SK-MEL-5 (cell line): ENCODE measurements around the gene XPNPEP1. TPM values are rescaled to one million over a fixed set of nuclear protein-coding genes. Genes with fewer than 3 reads are reported as not detected.

Source experiments
- DNase-seq: peaks from one replicate; pipeline ENCODE4 v3.0.0-alpha.2; 2016; ENCODE audit warnings: low read depth, low spot score
- in situ Hi-C: cut with HindIII; loops from 2 replicates; pipeline ENCODE4 v1.10.0; 2016; ENCODE audit warnings: low sequenced_read_pairs, high pct_unique_total_duplicates, low pct_unique_long_range_greater_than_20kb
- total RNA-seq: library from RNA; depleted of rRNA; stranded (reverse); fragments of >200 nt; shearing (Covaris generic); gene quantifications from 2 replicates; pipeline ENCODE4 v1.2.3, GENCODE V29; 2014

The XPNPEP1 gene
- total RNA-seq, 1 experiment from 2014 or later, result 156 TPM

DNA sequence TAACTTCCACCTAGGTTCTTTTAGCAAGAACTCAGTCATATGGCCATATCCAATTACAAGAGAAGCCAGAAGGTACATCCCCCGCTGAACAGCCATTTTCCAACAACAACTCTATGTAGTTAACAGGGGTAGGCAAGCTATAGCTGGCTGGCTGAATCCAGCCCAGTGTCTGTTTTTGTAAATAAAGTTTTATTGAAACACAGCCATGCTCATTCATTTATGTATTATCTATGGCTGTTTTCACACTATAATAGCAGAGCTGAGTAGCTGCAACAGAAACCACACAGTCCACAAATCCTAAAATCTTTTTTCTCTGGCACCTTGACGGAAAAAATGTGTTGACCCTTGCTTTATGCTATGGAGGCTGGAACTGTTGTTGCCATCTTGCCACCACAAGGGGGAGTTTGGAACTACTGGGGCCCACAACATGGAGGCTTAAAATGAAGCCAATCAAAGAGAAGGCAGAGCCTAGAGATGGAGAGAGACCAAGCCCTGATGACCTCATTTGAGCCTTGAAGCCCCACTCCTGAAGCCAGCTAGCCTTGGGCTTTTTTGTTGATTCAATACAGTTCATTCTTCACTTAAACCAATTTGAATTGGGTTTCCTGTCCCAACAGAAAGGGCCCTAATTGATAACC is 33.3 kb upstream of the XPNPEP1 start:
- in situ Hi-C loops, result loop anchor here (10.0 kb wide), 1 partner anchor 58 kb away; no protein-coding TSS in a partner anchor

DNA sequence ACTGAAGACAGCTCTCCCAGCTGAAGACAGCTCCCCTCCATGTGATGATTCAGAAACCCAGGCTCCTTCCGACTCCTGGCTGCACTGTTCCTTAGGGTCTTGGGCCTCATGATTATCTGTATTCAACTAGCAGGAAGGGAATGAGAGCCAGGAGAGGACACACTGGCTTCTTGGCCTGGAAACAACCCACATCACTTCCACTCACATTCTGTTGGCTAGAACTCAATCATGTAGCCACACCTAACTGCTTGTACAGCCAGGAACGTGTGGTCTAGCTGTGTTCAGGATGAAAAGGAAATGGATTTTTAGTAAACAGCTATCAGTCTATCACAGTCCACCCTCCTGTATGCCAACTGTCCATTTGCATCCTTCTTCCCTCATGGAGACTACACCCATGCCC is 30.5 kb upstream of the XPNPEP1 start:
- DNase-seq, result no peak
- in situ Hi-C loops, result loop anchor here (10.0 kb wide), 1 partner anchor 61 kb away; no protein-coding TSS in a partner anchor

More for the DNA sequence above, 33.3 kb upstream of the XPNPEP1 start:
- peak; percentile 73 for DNase-seq

DNA sequence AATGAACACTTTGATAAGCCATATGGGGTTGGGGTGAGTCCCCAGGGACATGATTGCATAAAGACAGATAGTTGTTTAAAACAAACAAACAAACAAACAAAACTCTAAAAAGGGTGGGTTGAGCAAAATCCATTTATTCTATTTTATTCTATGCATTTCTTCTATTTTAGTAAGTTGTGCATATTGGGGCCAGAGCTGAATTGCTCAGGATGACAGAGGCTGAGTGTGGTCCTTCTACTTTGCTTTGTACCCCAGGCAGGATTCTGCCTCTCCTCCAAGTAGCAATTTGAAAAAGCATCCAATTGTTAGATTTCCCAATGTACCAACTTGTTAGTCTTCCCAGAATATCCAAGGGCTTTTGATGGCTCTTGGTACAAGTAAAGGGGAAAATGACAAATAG is 29.2 kb upstream of the XPNPEP1 start:
- DNase-seq, result no peak
- in situ Hi-C loops, result loop anchor here (10.0 kb wide), 1 partner anchor 62 kb away; no protein-coding TSS in a partner anchor

DNA sequence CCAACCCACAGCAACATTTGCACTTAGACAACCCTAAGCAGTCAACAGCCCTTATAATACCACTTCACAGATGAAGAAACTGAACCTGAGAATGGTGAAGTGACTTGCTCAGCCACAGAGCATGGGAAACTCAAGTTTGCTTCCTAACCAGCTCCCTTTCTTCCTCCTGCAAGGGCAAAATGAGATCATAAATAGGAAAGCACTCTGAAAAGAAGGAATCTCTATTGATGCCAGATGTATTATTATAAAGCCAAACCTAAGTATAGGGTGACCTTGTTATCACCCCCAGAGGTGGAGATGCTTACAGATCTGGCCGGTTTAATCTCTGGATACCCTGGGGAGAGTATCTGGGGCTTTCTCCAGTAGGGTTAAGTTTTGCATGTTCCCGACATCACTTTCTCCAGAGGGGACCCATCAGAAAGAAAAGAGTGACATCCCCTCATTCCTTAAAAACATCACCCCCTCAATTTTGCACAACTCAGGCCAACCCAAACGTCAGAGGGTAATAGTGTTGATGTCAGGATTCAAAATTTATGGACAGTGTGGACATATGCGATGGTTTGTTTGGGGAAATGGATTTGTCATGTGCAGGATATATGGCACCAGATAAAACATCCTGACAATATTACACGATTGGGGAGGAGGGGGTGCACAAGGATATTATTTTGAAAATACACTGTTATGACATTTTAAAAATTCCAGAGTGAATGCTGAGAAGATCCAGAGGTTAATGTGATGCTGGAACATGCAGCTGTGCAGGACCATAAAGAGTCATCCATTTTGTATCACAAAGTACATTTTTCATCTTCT is 24.0 kb upstream of the XPNPEP1 start:
- no peak for DNase-seq
- in situ Hi-C loops, result no loop called here

DNA sequence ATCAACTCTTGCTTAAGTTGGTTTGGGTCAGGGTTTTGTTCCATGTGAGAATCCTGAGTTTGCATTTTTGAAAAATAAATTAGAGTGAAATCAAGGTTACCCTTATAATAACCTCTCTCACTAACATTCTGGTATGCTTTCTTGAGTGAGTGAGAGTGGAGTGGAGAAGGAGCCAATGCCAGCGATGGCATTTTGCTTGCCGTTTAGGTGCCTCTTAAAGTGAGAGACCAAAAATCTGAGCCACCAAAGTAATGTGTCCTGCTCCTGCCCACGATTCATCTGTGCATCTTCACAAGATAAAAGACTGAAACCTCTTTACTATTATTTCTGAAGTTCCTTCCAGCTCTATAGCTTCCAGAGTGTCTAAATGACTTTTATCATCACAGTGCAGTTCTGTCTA is 23.4 kb upstream of the XPNPEP1 start:
- no peak for DNase-seq
- in situ Hi-C loops, result no loop called here

DNA sequence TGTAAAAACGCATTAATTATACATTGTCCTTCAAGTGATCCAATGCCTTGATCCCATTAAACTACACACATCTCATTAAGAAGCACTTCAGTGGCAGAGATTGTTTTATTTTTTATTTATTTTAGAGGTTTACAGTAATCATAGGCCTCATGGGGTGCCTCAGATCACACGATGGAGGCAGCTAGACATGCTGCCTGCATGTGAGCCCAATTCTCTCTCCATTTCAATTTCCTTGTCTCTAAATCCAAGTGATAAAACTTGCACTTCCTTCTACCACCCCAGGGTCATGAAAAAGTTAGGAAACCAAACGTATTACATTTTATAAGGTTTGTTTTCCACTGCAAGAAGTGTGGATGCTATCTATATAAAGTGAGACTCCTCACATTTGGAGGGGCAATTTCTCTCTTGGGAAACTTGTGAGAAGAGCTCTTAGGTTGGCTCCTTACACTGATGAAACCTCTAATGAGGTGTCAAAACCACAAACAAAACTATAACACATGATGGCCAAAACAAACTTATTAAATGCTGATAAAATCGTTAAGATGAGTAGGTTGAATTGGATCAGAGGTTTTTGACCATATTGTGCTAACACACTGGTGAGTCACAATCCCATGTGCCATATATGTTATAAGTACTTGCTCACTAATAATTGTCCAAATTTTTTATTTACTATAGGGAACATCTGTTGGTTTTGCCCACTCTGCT is 22.3 kb upstream of the XPNPEP1 start:
- DNase-seq, result no peak
- in situ Hi-C loops, result no loop called here

DNA sequence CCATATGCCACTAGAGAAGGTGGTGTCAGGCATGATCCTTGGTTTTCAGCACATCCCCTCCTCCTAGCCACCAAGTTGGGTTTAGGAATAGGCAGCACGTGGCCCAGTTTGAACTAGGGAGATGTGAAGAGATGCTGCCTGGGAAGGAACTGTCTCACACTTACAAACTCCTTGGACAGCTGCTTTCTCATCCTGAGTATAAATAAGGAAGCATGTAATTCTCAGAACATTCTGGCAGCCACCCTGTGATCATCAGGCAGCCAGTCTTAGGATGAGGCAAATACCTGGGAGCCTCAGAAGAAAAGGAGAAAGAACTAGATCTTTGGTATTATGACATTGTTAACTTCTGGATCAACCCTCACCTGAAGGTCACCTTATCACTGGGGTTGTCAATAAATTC is 21.3 kb upstream of the XPNPEP1 start:
- in situ Hi-C loops, result no loop called here

DNA sequence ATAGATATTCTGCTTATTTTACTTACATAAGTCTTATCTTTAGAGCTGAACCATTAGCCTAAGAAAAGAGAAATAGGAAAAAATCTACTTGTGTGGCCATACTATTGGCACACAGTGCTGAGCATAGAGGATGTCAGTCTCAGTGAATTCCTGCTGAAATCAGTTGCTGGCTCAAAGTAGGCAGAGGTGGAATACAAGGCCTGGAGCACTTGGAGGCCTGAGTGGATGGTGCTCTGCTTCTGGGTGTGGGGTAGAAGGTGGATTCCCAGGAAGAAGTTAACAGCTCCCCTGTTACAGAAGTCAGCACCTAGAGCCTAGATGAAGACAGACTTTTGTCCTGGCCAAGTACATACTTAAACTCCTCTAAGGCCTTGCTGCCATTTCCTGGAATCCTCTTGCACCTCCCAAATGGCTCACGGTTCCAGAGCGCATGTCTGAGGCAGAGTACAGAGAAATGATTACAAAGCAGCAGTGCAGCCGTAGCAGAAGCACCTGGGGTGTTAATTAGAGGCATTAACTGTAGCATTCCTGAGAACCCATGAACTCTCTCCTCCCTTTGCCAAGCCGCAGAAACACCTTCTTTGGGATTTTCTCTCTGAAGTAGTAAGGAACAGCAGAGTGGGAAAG is 18.0 kb upstream of the XPNPEP1 start:
- in situ Hi-C loops, result no loop called here
- no peak for DNase-seq

More for the DNA sequence above, 21.3 kb upstream of the XPNPEP1 start:
- DNase-seq, result no peak

DNA sequence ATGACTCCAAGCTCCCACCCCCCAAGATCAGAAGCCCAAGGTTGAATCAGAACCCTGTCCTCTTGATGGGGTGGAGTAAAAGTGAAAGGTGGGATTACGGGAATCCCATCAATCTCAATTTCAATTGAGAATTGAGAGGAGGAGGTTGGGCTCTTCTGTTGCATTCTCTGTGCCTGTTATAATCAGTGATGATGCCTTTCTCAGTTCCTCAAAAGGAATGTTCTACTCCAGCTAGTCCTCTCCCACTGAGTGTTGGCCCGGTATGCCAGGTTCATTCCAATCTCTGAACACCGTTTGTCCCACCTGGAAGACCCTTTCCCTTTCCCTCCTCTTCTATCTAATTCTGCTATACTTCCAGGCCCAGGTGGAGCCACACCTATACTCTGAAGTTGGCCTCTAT is 17.2 kb upstream of the XPNPEP1 start:
- in situ Hi-C loops, result no loop called here
- DNase-seq, result no peak

DNA sequence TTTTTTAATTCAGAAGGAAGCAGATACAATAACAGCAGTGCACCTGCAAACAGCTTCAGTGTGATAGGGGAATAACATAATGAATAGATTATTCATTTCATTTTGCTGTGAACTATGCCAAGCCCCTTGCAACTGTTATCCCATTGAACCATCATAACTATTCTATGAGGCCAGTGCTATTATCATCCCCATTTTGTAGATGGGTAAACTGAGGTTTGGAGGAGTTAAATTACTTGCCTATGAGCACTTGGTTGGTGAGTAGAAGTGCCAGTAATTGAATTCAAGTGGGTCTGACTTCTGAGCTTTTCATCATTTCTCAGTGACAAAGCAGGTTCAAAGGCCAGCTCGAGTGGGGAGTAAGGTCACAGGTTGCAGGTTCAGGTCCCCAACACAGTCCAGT is 16.8 kb upstream of the XPNPEP1 start:
- DNase-seq, result no peak
- in situ Hi-C loops, result no loop called here

DNA sequence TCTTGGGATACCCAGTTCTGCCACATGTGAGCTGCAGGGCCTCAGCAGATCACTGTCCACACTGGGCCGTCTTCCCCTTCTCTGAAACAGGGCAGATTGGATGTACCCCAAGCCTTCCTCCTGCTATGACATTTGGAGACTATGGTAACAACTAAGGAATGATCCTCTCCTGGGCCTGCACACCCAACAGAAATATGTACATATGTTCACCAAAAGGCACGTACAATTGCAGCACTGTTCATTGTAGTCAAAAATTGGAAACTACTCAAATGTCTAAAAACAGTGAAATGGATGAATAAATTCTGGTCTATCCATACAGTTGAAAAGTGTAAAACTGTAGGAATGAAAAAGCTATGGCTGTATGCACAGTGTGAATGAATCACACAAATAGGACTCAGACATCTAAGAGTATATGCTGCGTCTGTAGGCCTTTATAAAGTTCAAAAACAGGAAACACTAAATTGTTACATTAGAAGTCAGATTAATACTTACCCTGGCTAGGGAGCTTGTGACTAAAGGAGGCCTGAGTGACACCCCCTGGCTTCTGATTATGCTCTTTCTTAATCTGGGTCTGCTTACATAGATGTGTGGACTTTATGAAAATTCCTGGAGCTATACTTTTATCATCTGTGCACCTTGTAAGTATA is 16.1 kb upstream of the XPNPEP1 start:
- in situ Hi-C loops, result no loop called here
- DNase-seq, result peak; percentile 10

DNA sequence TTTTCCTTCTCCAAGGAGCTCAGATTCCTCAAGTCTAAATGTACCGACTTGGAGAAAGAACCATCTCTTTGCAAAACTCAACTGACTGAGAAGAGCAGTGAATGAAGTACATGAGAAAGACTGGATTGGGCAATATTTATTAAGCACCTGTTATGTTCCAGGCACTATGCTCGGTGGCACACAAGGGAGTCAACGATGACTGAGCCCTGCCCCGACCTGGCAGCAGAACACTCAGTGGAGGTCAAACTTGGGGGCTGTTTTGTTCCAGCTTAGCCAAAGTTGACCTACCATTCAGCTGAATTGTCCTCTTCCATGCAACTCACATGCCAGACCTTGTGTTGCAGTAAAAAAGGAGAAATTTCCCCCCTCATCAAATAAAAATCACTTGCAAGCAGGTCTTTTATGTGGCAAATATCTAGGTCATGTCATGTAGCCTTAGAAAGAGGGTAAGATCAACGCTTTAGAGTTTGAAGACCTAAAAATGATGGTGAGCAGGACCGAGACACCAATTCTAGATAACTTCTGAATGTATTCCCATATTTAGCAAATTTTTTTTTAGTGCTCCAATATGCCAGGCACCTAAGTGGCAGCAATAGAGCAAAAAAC is 14.3 kb upstream of the XPNPEP1 start:
- in situ Hi-C loops, result no loop called here
- no peak for DNase-seq

DNA sequence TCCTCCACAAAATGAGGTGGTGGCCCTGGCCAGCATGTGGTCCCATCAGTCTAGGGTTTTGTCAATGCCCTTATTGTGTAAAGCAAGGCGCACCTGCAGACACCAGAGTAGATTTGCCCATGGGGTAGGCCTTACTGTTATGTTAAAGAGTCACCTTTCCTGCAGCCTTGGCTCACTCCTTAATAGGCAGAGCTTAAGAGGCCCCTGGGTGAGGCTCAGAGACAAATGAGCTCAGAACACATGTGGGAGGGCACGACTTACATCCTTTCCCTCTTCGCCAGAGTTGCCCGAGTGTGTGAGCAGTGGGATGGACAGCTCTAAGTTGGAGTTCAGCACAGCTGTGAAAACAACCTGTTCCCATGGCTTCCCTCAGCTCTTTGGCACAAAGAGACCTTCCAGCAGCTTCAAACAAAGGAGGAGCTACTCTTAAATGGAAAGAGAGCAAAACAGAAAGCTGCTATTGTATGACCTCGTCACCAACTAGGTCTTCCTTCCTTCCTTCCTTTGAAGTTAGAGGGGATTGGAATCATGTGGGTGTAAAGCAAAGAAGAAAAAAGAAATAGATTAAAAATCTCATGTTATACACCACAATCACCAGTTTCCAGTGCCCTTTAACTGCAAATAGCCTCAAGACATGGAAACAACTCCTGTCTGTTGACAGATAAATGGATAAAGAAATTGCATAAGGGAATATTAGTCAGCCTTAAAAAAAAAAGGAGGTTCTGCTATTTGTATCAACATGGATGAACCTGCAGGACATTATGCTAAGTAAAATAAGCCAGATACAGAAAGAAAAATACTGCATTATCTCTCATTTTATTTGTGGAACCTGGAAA is 11.9 kb upstream of the XPNPEP1 start:
- in situ Hi-C loops, result no loop called here

DNA sequence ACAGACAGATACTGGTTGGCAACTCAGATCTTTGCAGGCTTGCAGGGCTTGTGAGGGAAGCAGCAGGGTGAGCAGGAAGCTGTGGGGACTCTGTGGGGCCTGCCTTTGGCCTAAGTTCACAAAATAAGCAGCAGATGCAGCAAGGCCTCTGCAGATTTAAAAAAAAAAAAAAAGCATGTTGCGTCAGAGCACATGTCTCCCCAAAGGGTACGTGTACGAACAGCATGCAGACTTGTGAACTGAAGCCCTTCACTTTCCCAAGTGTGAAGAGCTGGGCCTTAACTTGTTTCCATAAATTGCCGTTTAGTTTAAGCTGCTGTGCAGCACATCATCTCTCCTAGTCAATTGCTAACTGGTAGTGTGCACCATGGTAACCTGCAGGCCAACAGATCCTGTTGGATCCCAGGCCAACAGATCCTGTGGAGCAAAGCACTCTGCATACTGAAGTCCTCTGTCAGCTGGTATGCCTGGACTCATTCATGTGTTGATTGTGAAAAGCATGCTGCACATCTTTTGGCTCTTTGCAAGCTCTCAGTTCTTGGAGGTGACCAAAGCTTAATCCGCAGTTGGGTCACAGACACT is 10.8 kb upstream of the XPNPEP1 start:
- in situ Hi-C loops, result no loop called here

More for the DNA sequence above, 11.9 kb upstream of the XPNPEP1 start:
- DNase-seq, result peak; percentile 95

DNA sequence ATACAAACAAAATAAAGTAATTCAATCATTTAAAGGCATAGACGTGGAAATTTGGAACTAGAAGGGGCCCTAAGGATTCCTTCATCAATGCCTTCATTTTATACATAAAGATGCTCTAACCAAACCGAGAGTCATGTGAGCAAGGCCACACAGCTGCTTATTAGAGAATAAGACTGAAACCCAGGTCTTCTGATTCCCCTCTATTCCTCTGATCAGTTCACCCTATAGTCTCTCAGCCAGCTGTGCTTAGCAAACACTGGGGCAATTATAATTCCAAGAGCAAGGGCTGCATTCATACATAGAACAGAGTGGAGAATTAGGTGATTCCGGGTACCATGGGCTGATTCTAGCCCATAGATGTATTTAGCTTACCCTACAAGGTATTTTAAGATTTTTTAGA is 9.7 kb upstream of the XPNPEP1 start:
- in situ Hi-C loops, result no loop called here
- DNase-seq, result peak; percentile 28

More for the DNA sequence above, 10.8 kb upstream of the XPNPEP1 start:
- DNase-seq, result no peak

DNA sequence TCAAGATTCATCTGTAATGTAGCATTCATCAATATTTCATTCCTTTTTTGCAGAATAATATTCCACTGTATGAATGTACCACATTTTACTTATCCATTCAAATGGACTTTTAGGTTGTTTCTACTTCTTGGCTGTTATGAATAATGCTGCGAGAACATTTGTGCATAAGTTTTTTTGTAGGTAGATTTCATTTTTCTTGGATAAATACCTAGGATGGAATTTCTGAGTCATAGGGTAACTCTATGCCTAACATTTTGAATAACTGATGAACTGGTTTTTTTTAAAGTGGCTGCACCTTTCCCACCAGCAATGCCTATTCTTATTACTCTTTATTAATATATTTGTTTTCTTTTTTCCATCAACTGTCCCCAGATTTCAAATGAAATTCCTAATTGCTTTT is 9.1 kb upstream of the XPNPEP1 start:
- DNase-seq, result no peak
- in situ Hi-C loops, result no loop called here
